GM12891 (cell line): ENCODE measurements around the gene LYRM4.

Source experiments
- PAX5 ChIP-seq: IDR thresholded peaks from 2 replicates; pipeline ENCODE4 v1.6.1; 2011; ENCODE audit warnings: low read length, moderate library complexity, mild to moderate bottlenecking; ENCODE audit not compliant: insufficient read depth, severe bottlenecking
- POLR2A ChIP-seq: IDR thresholded peaks from 2 replicates; pipeline ENCODE4 v1.6.1; 2011; ENCODE audit warnings: low read depth, low read length, control low read depth
- POLR2AphosphoS5 ChIP-seq: IDR thresholded peaks from 2 replicates; pipeline ENCODE4 v1.6.1; 2011; ENCODE audit warnings: low read depth, low read length, control low read depth
- TAF1 ChIP-seq: IDR thresholded peaks from 2 replicates; pipeline ENCODE4 v1.6.1; 2011; ENCODE audit warnings: low read depth, low read length, control low read depth

DNA sequence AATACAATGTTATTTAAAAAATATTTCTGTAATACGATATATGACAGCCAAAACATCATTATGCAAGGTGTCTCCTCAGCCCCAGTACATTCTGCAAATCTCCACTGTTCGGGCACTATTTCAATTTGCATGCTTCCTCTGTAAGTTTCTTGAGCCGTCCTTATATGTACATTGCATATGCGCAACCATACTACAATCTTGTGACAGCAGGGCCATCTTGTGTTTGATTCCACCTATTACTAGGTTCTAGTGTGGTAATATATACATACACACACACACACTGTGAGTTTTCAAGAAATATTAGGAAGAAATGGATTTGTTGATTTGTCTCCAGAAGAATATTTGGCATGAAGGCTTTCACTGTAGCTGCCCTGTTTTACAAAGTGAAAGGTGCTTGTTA, 9.8 kb downstream of the LYRM4 start:
- no peak for TF ChIP-seq POLR2A
- no peak for TF ChIP-seq POLR2AphosphoS5
- no peak for TF ChIP-seq PAX5
- no peak for TF ChIP-seq TAF1
